DLD1 (cell line): ENCODE data around the gene TRIM46.
"Not testable (repeated sequence)": the region's sequence is repeated elsewhere in the genome, so short reads cannot be mapped to it uniquely, and the experiment has no call there.

Experiments
- in situ Hi-C: cut with HindIII; loops from 2 replicates; pipeline ENCODE4 v1.10.0; 2017; ENCODE audit warnings: low sequenced_read_pairs

The TRIM46 gene

DNA sequence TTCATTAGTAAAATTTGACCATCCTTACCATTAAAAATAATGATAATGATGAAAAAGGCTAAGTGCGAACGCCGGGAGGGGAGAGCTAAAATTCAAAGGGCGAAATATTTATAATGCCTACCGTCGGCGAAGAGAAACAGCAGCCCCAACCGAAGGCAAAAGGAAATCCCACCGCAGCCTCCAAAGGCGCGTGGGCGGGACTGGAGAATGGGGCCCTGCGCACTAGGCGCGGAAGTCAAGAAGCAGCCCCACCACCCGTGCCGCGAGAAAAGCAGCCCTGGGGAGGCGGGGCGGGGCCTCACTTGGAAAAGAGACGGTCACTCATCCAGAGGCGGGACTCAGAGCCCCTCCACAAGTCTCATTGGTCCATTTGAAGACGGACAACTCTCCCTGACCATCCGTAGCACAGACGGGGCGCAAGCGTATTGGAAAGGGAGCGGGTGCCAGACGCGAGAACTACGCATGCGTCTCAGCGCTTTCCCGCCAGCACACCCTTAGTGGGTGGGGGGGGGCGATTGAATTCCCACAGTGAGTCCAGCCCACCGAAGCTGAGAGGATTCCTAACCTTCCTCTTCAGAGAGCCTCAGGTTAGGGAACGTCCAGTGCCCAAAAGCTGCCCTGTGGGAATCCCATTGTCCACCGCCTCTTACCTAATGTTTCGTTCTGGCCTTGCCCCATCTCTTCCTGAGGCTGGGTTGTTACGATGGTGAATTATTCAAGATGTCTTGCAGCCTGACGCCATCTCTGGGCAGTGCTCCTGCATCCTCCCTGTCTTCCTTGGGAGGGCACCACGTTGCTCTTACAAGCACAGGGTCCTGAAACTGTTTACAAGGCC, 53.8 kb downstream of the TRIM46 start:
- in situ Hi-C loops = no loop called here

DNA sequence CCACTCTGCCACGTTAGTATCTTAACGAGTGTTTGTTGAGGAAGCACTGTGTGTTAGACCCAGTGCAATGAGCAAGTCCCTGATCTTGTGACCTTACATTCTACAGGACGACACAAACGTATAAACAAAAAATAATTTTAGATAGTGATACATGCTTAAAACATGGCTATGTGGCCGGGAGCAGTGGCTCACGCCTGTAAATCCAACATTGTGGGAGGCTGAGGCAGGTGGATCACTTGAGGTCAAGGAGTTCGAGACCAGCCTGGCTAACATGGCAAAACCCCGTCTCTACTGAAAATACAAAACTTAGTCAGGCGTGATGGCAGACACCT, 54.4 kb downstream of the TRIM46 start:
- in situ Hi-C loops = no loop called here

DNA sequence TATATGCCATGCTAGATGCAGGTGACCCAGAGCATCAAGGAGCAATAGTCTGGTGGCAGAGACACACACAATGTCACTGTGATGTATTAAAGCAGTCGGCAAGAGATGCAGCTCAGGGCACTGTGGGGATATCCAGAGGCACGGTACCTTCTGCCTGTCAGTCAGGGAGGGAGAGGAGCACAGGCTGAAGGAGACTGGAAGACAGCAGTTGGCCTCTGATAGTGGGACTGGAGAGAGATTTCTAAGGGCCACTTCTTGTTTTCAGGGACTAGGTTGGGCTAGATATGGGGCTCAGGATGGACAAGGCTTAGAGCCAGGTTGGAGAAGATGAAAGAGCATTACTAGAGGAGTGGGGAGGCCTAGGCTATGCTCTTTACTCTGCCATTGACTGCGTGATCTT, 57.7 kb downstream of the TRIM46 start:
- in situ Hi-C loops = not testable (repeated sequence)

DNA sequence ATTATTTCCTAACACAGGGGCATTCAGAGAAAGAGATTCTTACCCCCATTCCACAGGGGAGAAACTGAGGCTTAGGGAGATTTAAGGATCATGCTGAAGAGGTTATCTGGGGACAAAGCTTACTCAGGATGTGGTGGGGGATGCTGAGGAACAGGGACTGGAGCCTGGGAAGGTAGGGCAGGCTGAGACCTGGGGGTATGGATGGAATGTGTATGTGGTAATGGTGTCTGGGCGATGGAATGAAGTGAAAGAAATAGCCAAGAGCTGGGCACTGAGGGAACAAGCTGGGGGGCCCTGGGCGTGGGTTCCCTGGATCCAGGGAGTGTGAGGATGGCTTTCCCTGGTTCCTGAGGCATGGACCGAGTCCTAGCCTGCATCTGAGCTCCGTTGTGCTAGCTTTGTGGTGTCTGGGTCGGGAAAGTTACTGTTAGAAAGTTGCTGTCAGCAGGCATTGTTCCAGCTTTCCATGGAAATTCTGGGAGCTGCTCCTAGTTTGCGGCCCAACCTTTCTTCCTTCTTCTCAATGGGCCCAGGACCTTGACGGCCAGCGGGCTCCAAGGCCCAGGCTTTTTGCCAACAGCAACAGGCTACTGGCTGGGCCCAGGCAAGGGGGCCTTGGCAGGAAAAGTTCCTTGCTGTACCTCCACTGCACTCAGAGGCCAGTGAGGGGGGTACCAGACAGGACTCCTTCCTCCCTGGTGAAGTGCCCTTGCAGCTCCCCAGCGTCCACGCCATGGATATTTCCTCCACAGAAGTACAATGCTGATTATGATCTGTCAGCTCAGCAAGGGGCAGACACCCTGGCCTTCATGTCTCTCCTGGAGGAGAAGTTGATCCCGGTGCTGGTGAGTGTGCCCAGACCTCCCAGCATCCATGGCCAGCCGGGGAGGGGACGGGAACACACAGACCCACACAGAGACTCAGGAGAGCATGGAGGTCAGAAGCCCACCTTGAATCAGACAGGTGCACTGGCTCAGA, 58.6 kb downstream of the TRIM46 start:
- in situ Hi-C loops = not testable (repeated sequence)

DNA sequence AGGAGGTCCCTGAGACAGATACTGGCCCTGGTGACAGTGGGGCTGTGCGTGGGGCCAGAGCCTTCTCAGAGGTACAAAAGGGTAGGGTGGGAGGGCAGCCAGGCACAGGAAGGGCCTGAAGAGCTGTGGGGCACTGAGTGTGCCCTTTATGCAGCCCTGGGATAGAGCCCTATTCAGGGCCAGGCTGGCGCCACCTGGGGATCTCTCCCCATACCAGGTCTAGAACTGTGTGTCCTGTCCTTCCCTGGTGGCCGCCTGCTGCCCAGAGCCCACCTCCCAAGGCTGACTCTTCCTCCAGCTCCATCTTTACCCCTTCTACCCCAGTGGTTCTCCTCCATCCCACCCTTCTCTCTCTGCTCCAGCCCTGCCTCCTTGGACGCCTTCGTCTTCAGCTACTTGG, 59.9 kb downstream of the TRIM46 start:
- in situ Hi-C loops = not testable (repeated sequence)
